Measurements from ENCODE around the gene FAM181A. TPM values are rescaled to one million over a fixed set of nuclear protein-coding genes. Genes with fewer than 3 reads are reported as not detected.

FAM181A gene
- total RNA-seq, 1 experiment from 2014 or later = not detected

DNA sequence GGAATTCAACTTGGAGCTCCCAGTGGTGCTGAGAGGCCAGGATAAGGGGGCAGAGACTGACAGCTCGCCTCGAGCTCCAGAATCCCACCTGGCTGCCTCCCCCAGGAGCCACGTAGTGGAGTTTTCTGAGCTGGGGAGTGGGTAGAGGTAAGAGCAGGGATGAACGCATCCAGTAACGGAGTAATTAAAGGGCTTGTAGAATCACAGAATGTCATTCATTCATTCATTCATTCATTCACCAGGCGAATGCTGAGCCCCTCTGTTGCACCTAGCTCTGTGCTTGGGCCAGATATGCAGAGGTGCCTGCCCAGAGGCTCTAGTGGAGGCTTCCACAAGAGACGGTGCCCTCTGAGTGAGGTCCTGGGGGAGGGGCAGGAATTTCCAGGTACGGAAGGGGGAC lies 8.1 kb downstream of the FAM181A start:
- Histone ChIP-seq H3T11ph (ENCODE audit: low read length) (no peak overlapping the region), H4K5ac (ENCODE audit: insufficient read length, low read depth, low read length) (no peak overlapping the region), H4K91ac (ENCODE audit: insufficient read length, low read depth, low read length) (no peak overlapping the region), H2BK120ac (ENCODE audit: low read depth, low read length, poor library complexity, severe bottlenecking) (no peak overlapping the region), H3K9ac (ENCODE audit: extremely low read depth, insufficient read length, low read length) (no peak overlapping the region), H3K23ac (ENCODE audit: insufficient read length, low read depth, low read length) (no peak overlapping the region), H3K27ac (ENCODE audit: insufficient read length, low read depth, low read length) (no peak overlapping the region), H3K56ac (ENCODE audit: insufficient read length, low read depth, low read length) (no peak overlapping the region), H4K8ac (replicated peaks; ENCODE audit: insufficient read length, low read depth, low read length) (no peak overlapping the region), H3K4me1 (ENCODE audit: insufficient read depth, low read length) (no peaks in the 10 kb centered on the region), H2AFZ (ENCODE audit: low read length) (no peak overlapping the region), H2BK20ac (ENCODE audit: low read depth, low read length, poor library complexity, severe bottlenecking) (no peak overlapping the region), H3K27me3 (ENCODE audit: insufficient read depth, low read length) (peaks cover 5% of the 10 kb centered on the region; the same call in 1 of the 2 replicates), H3K4me2 (ENCODE audit: insufficient read depth, insufficient read length, low read length) (no peak overlapping the region), H3K4ac (ENCODE audit: low read depth, low read length) (no peak overlapping the region), H2BK12ac (ENCODE audit: insufficient read length, low read depth, low read length) (no peak overlapping the region), H3K79me2 (ENCODE audit: insufficient read depth, low read length) (no peaks in the 10 kb centered on the region), H3K18ac (ENCODE audit: insufficient read length, low read depth, low read length) (no peak overlapping the region), H3K14ac (ENCODE audit: insufficient read depth, low read length) (no peak overlapping the region), H3K9me3 (ENCODE audit: control insufficient read depth, low read depth, low read length) (no peaks in the 10 kb centered on the region), H3K23me2 (ENCODE audit: insufficient read length, low read depth, low read length, poor library complexity, severe bottlenecking) (no peaks in the 10 kb centered on the region), H2BK15ac (ENCODE audit: low read depth, low read length) (no peak overlapping the region), H2AK5ac (ENCODE audit: insufficient read length, low read length) (no peak overlapping the region), H2BK5ac (ENCODE audit: insufficient read length, low read length) (no peak overlapping the region), H4K20me1 (ENCODE audit: control insufficient read depth, insufficient read depth, insufficient read length) (no peaks in the 10 kb centered on the region), H3K79me1 (ENCODE audit: insufficient read depth, low read depth, low read length, poor library complexity, severe bottlenecking) (no peaks in the 10 kb centered on the region)
- Mint-ChIP-seq H3K27me3 (ENCODE audit: low read depth) (peaks cover 32% of the 10 kb centered on the region), H3K4me1 (peaks cover 2 to 10% of the 10 kb centered on the region in 2 experiments; a peak in 3 of 4 replicates), H3K36me3 (ENCODE audit: insufficient read depth in 1 of 3, low read depth in 3 of 3) (no peaks in the 10 kb centered on the region; a peak in 1 of 7 replicates), H3K9me3 (no peaks in the 10 kb centered on the region), H3K4me3 (no peak overlapping the region), H3K27ac (no peak overlapping the region; a peak in 1 of 7 replicates)
- DNase-seq = no peak
- TF ChIP-seq, protein P1, sequence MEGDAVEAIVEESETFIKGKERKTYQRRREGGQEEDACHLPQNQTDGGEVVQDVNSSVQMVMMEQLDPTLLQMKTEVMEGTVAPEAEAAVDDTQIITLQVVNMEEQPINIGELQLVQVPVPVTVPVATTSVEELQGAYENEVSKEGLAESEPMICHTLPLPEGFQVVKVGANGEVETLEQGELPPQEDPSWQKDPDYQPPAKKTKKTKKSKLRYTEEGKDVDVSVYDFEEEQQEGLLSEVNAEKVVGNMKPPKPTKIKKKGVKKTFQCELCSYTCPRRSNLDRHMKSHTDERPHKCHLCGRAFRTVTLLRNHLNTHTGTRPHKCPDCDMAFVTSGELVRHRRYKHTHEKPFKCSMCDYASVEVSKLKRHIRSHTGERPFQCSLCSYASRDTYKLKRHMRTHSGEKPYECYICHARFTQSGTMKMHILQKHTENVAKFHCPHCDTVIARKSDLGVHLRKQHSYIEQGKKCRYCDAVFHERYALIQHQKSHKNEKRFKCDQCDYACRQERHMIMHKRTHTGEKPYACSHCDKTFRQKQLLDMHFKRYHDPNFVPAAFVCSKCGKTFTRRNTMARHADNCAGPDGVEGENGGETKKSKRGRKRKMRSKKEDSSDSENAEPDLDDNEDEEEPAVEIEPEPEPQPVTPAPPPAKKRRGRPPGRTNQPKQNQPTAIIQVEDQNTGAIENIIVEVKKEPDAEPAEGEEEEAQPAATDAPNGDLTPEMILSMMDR (conservative IDR thresholded peaks at IDR 0.05) = no peak
- WGBS (ENCODE audit: extremely low coverage, insufficient read length, low lambda C conversion rate) = no CpG with 5 or more reads among the region's 8 CpGs

Data from H9 (cell line).